Tibial artery (tissue), 4 donors: ENCODE measurements around the gene FRG2C.
"Not testable (repeated sequence)": the region's sequence is repeated elsewhere in the genome, so short reads cannot be mapped to it uniquely, and the experiment has no call there.

Experiments
- DNase-seq, 2 donors: peaks; one replicate each; pipeline ENCODE4 v3.0.0-alpha.2; 2019
- H3K27ac ChIP-seq, 2 donors: fragments of 200-600 bp; sonication (generic) in 1 of 2; 1 replicate in 1 of 2; 2 replicates in 1 of 2; pipeline ENCODE4 v1.5.1; 2018 to 2019; ENCODE audit warnings: mild to moderate bottlenecking in 1 of 2
- H3K27me3 ChIP-seq, 2 donors: fragments of 200-600 bp; sonication (generic) in 1 of 2; one replicate each; pipeline versions ENCODE4 v1.5.1 to v1.6.0; 2016 to 2019
- H3K36me3 ChIP-seq, 3 donors: fragments of 200-600 bp; sonication (generic) in 2 of 3; one replicate each; pipeline ENCODE4 v1.5.1; 2016 to 2019; ENCODE audit warnings: mild to moderate bottlenecking in 2 of 3
- H3K4me1 ChIP-seq, 4 donors: fragments of 200-600 bp; sonication (generic) in 2 of 4; 1 replicate in 3 of 4; 2 replicates in 1 of 4; pipeline ENCODE4 v1.5.1; 2016 to 2019
- H3K4me3 ChIP-seq, 2 donors: fragments of 200-600 bp; sonication (generic) in 1 of 2; 1 replicate in 1 of 2; 2 replicates in 1 of 2; pipeline ENCODE4 v1.5.1; 2018 to 2019; ENCODE audit warnings: mild to moderate bottlenecking in 2 of 2
- H3K9me3 ChIP-seq, 3 donors: fragments of 200-600 bp; sonication (generic) in 1 of 3; one replicate each; pipeline ENCODE4 v1.5.1; 2016 to 2019
- CTCF ChIP-seq, 2 experiments: fragments of 200-600 bp in 1 of 2; fragments of 450-650 bp in 1 of 2; IDR thresholded peaks; one replicate each; pipeline ENCODE4 v1.5.1; 2017 to 2019; ENCODE audit warnings: antibody characterized with exemption in 2 of 2, mild to moderate bottlenecking in 1 of 2, moderate library complexity in 1 of 2
- intact Hi-C: fragments of 100-400 bp; cut with DNase I; formaldehyde crosslinking; loops from one replicate; pipeline ENCODE4 v1.15.0; 2023; ENCODE audit warnings: low total_unique reads

Gene FRG2C

GRCh38 chr3:75669348-75670297 lies 5.5 kb downstream of the FRG2C start:
- intact Hi-C loops, H3K27ac ChIP-seq: not testable (repeated sequence)
- H3K4me3 ChIP-seq: peak overlapping the region; percentile 30 to 55
- peaks cover 0 to 39% of the 10 kb centered on the region in 2 donors for H3K27me3 ChIP-seq
- peaks cover 0 to 21% (median 10%) of the 10 kb centered on the region in 4 donors for H3K4me1 ChIP-seq
- peaks cover 0 to 69% (median 47%) of the 10 kb centered on the region in 3 donors for H3K9me3 ChIP-seq
- peaks cover 0 to 13% (median 0%) of the 10 kb centered on the region in 3 donors for H3K36me3 ChIP-seq
- peak; percentile 61 to 85 for DNase-seq

GRCh38 chr3:75670298-75671286 lies 6.5 kb downstream of the FRG2C start:
- H3K4me3 ChIP-seq: peak overlapping the region; percentile 30 to 55
- H3K36me3 ChIP-seq: peaks cover 0 to 14% (median 0%) of the 10 kb centered on the region in 3 donors
- H3K27ac ChIP-seq, DNase-seq, intact Hi-C loops: not testable (repeated sequence)
- H3K4me1 ChIP-seq: peaks cover 0 to 21% (median 10%) of the 10 kb centered on the region in 4 donors
- H3K9me3 ChIP-seq: peaks cover 0 to 79% (median 52%) of the 10 kb centered on the region in 3 donors
- peaks cover 0 to 36% of the 10 kb centered on the region in 2 donors for H3K27me3 ChIP-seq

GRCh38 chr3:75671287-75672139 lies 7.4 kb downstream of the FRG2C start:
- DNase-seq, intact Hi-C loops: not testable (repeated sequence)
- Histone ChIP-seq H3K36me3 (peaks cover 0 to 18% (median 0%) of the 10 kb centered on the region in 3 donors), H3K4me3 (peak overlapping the region in 1 of 2 donors; percentile 55), H3K27ac (peak overlapping the region in 1 of 2 donors; percentile 75), H3K9me3 (peaks cover 0 to 84% (median 52%) of the 10 kb centered on the region in 3 donors), H3K4me1 (peaks cover 0 to 21% (median 10%) of the 10 kb centered on the region in 4 donors), H3K27me3 (peaks cover 0 to 33% of the 10 kb centered on the region in 2 donors)

- peaks cover 0 to 33% of the 10 kb centered on the region in 2 donors for H3K27me3 ChIP-seq
- DNase-seq: peak in 1 of 2 donors; percentile 71
Measured at GRCh38 chr3:75672140-75672775, 8.1 kb downstream of the FRG2C start.

GRCh38 chr3:75683965-75684364 lies 19.8 kb downstream of the FRG2C start:
- H3K27me3 ChIP-seq, H3K4me3 ChIP-seq, H3K4me1 ChIP-seq, DNase-seq, H3K27ac ChIP-seq, intact Hi-C loops: not testable (repeated sequence)
- peaks cover 0 to 12% (median 5%) of the 10 kb centered on the region in 3 donors for H3K36me3 ChIP-seq
- H3K9me3 ChIP-seq: peaks cover 0 to 53% (median 16%) of the 10 kb centered on the region in 3 donors

More at GRCh38 chr3:75672140-75672775, 8.1 kb downstream of the FRG2C start:
- Histone ChIP-seq H3K9me3 (peaks cover 0 to 89% (median 52%) of the 10 kb centered on the region in 3 donors), H3K4me1 (peaks cover 0 to 21% (median 10%) of the 10 kb centered on the region in 4 donors), H3K36me3 (peaks cover 0 to 18% (median 0%) of the 10 kb centered on the region in 3 donors), H3K4me3 (peak overlapping the region; percentile 18 to 55), H3K27ac (peak overlapping the region in 1 of 2 donors; percentile 75)
- intact Hi-C loops: not testable (repeated sequence)

GRCh38 chr3:75687323-75687722 lies 23.2 kb downstream of the FRG2C start:
- Histone ChIP-seq H3K4me1 (no peaks in the 10 kb centered on the region), H3K27me3 (no peaks in the 10 kb centered on the region), H3K4me3 (no peak overlapping the region), H3K27ac (no peak overlapping the region), H3K9me3 (peaks cover 0 to 24% (median 0%) of the 10 kb centered on the region in 3 donors), H3K36me3 (peaks cover 0 to 12% (median 5%) of the 10 kb centered on the region in 3 donors)
- no peak for DNase-seq
- no peak for TF ChIP-seq CTCF (IDR thresholded peaks at IDR 0.05)
- intact Hi-C loops: no loop called here

- TF ChIP-seq CTCF (IDR thresholded peaks at IDR 0.05): no peak
- H3K36me3 ChIP-seq: peaks cover 0 to 11% (median 4%) of the 10 kb centered on the region in 3 donors
- no peaks in the 10 kb centered on the region for H3K4me1 ChIP-seq
- no peak overlapping the region for H3K4me3 ChIP-seq
- peaks cover 0 to 12% (median 0%) of the 10 kb centered on the region in 3 donors for H3K9me3 ChIP-seq
- H3K27ac ChIP-seq: no peak overlapping the region
- DNase-seq: no peak
- intact Hi-C loops: no loop called here
- no peaks in the 10 kb centered on the region for H3K27me3 ChIP-seq
Measured at GRCh38 chr3:75692061-75692460, 27.9 kb downstream of the FRG2C start.
